Testis (tissue), 2 donors: ENCODE data around the gene INPPL1.

ENCODE experiments used
- POLR2A ChIP-seq: fragments of 450-650 bp; IDR thresholded peaks from one replicate; pipeline ENCODE4 v1.6.1; 2017; ENCODE audit warnings: antibody characterized with exemption, mild to moderate bottlenecking, moderate library complexity
- TF ChIP-seq, protein P1 (sequence below), 3 experiments: fragments of 450-650 bp in 2 of 3; fragments of 200-600 bp in 1 of 3; sonication (generic) in 1 of 3; IDR thresholded peaks; one replicate each; pipeline ENCODE4 v1.5.1; 2016 to 2019; ENCODE audit warnings: antibody characterized with exemption in 3 of 3, mild to moderate bottlenecking in 2 of 3, moderate library complexity in 1 of 3

DNA sequence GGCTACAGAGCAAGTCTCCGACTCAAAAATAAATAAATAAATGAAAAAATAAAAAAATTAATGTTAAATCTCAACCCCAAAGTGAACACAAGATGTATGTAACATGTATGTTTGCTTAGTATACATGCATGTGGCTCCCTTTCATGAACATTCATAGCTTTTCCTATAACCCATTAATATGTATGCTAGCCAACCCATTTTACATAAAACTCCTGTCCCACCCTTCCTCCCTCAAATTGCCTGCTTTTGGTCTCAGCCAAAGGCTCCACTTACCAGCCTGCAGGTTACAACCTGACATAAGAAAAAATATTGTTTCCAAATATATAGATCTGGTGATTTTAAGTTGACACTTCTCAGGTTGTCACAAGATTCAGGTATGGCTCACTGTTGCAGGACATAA is 36.3 kb upstream of the INPPL1 start:
- TF ChIP-seq, protein P1, sequence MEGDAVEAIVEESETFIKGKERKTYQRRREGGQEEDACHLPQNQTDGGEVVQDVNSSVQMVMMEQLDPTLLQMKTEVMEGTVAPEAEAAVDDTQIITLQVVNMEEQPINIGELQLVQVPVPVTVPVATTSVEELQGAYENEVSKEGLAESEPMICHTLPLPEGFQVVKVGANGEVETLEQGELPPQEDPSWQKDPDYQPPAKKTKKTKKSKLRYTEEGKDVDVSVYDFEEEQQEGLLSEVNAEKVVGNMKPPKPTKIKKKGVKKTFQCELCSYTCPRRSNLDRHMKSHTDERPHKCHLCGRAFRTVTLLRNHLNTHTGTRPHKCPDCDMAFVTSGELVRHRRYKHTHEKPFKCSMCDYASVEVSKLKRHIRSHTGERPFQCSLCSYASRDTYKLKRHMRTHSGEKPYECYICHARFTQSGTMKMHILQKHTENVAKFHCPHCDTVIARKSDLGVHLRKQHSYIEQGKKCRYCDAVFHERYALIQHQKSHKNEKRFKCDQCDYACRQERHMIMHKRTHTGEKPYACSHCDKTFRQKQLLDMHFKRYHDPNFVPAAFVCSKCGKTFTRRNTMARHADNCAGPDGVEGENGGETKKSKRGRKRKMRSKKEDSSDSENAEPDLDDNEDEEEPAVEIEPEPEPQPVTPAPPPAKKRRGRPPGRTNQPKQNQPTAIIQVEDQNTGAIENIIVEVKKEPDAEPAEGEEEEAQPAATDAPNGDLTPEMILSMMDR (IDR thresholded peaks at IDR 0.05): no peak
- no peak for TF ChIP-seq POLR2A
